PC-9 (cell line): ENCODE results near the gene GCK. TPM values are rescaled to one million over a fixed set of nuclear protein-coding genes. Genes with fewer than 3 reads are reported as not detected.

Experiments
- BruUV-seq: library from RNA; stranded (reverse); fragments of 400-500 nt; replicated peaks from 2 replicates; lab custom pipeline; 2021; lab: Mats Ljungman, UMichigan
- CTCF ChIA-PET: fragments of 300-600 bp; sonication (Branson Sonifier 250); formaldehyde crosslinking; loops from one replicate; lab custom pipeline; 2022; ENCODE audit warnings: antibody characterized with exemption; lab: Charles Lee
- POLR2A ChIA-PET: fragments of 300-600 bp; sonication (Branson Sonifier 250); formaldehyde crosslinking; loops from one replicate; lab custom pipeline; 2022; ENCODE audit warnings: antibody characterized with exemption; ENCODE audit not compliant: unreplicated experiment; lab: Charles Lee
- DNase-seq, 2 experiments: peaks; one replicate each; pipeline versions ENCODE4 v3.0.0 to v3.0.0-alpha.2; 2015 to 2022; ENCODE audit warnings: mixed read lengths in 1 of 2
- H2AFZ ChIP-seq: fragments of 200-600 bp; sonication (generic); 2 replicates; pipeline ENCODE4 v1.8.1; 2017; ENCODE audit warnings: antibody characterized with exemption
- H3F3A ChIP-seq: fragments of 200-600 bp; sonication (generic); 2 replicates; pipeline ENCODE4 v1.8.1; 2017; ENCODE audit warnings: antibody characterized with exemption, mild to moderate bottlenecking, low read depth; ENCODE audit not compliant: insufficient read depth
- H3K27ac ChIP-seq: fragments of 200-600 bp; sonication (generic); 2 replicates; pipeline ENCODE4 v1.6.1; 2016; ENCODE audit warnings: mixed run types
- H3K27me3 ChIP-seq: fragments of 200-600 bp; sonication (generic); 2 replicates; pipeline ENCODE4 v1.6.1; 2016; ENCODE audit warnings: low read depth, mixed run types; ENCODE audit not compliant: insufficient read depth
- H3K36me3 ChIP-seq: fragments of 200-600 bp; sonication (generic); 2 replicates; pipeline ENCODE4 v1.6.1; 2016; ENCODE audit warnings: low read depth, mixed run types
- H3K4me1 ChIP-seq: fragments of 200-600 bp; sonication (generic); replicated peaks from 2 replicates; pipeline ENCODE4 v1.6.1; 2016; ENCODE audit warnings: mixed run types; ENCODE audit not compliant: insufficient read depth
- H3K4me2 ChIP-seq: fragments of 200-600 bp; sonication (generic); 2 replicates; pipeline ENCODE4 v1.6.1; 2017; ENCODE audit warnings: mixed run types
- H3K4me3 ChIP-seq: fragments of 200-600 bp; sonication (generic); 2 replicates; pipeline ENCODE4 v1.6.1; 2016; ENCODE audit warnings: mixed run types
- H3K79me2 ChIP-seq: fragments of 200-600 bp; sonication (generic); 2 replicates; pipeline ENCODE4 v1.6.1; 2017; ENCODE audit warnings: low read depth, mixed run types
- H3K9me2 ChIP-seq: fragments of 200-600 bp; sonication (generic); 2 replicates; pipeline ENCODE4 v1.8.1; 2017; ENCODE audit warnings: mild to moderate bottlenecking; ENCODE audit not compliant: insufficient read depth
- H3K9me3 ChIP-seq: fragments of 200-600 bp; sonication (generic); 2 replicates; pipeline ENCODE4 v1.8.1; 2016; ENCODE audit warnings: low read depth; ENCODE audit not compliant: insufficient read depth
- H4K20me1 ChIP-seq: fragments of 200-600 bp; sonication (generic); 2 replicates; pipeline ENCODE4 v1.8.1; 2017; ENCODE audit not compliant: insufficient read depth
- CTCF ChIP-seq: fragments of 200-600 bp; sonication (generic); conservative IDR thresholded peaks from 2 replicates; pipeline ENCODE4 v1.6.1; 2017; ENCODE audit warnings: mixed run types, antibody characterized with exemption, mild to moderate bottlenecking, moderate library complexity
- EZH2 ChIP-seq: fragments of 200-600 bp; sonication (generic); IDR thresholded peaks from 2 replicates; pipeline ENCODE4 v1.8.0; 2017; ENCODE audit warnings: antibody characterized with exemption, low read depth
- intact Hi-C: fragments of 100-400 bp; cut with micrococcal nuclease; formaldehyde crosslinking; loops from one replicate; pipeline ENCODE4 v1.10.0; 2022; ENCODE audit not compliant: unreplicated experiment
- total RNA-seq: library from RNA; stranded (reverse); gene quantifications from 2 replicates; pipeline ENCODE4 v1.2.3, GENCODE V29; 2021

The GCK gene
- total RNA-seq, 1 experiment from 2014 or later = not detected

DNA sequence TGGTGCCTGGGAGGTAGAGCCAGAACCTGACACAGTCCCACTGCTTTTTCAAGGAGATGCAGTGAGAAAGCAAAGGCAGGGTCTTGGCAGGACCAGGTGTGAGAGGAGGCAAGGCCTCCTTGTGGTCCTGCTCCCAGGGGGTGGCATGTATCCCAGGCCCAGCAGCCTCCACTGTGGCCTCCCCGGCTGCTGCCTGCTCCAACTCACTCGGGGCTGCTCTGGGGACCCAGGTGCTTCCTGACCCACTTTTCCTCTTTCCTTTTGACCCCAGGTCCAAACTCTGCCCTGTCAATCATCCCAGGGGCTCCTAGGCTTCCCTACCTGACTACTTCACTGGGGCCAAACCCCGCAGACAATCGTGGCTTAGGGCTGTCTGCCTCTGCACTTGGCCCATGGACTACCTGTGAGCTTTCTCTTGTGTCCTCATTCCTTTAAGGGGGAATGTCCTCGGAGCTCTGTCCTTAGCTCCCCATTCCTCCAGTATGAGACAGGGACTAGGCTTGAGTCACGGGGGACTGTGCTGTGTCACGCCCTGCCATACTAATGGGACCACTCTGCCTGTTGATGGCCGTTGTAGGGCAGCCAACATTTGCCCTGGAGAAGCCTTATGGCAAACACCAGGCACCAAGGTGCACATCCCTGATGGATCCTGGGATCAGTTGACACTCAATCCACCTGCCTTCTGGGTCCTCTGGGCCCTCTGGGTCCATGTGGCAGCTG lies 86.2 kb downstream of the GCK start:
- intact Hi-C loops = no loop called here
- Histone ChIP-seq H3K79me2 (no peaks in the 10 kb centered on the region), H3K4me3 (no peak overlapping the region), H3K9me3 (no peaks in the 10 kb centered on the region), H2AFZ (no peak overlapping the region), H3K9me2 (no peaks in the 10 kb centered on the region), H3K4me1 (0 out of 2 replicates have a peak, but pooled peaks cover 7% of the 10 kb centered on the region), H4K20me1 (no peaks in the 10 kb centered on the region), H3K27ac (no peak overlapping the region), H3K4me2 (no peak overlapping the region), H3K27me3 (no peaks in the 10 kb centered on the region), H3F3A (peaks cover 5% of the 10 kb centered on the region; the same call in 1 of the 2 replicates), H3K36me3 (no peaks in the 10 kb centered on the region)
- TF ChIP-seq EZH2 = no peak
- no peak for TF ChIP-seq CTCF
- ChIA-PET CTCF (no interaction called here), POLR2A (no interaction called here)
- no peak for DNase-seq
- BruUV-seq = no TSS peak

DNA sequence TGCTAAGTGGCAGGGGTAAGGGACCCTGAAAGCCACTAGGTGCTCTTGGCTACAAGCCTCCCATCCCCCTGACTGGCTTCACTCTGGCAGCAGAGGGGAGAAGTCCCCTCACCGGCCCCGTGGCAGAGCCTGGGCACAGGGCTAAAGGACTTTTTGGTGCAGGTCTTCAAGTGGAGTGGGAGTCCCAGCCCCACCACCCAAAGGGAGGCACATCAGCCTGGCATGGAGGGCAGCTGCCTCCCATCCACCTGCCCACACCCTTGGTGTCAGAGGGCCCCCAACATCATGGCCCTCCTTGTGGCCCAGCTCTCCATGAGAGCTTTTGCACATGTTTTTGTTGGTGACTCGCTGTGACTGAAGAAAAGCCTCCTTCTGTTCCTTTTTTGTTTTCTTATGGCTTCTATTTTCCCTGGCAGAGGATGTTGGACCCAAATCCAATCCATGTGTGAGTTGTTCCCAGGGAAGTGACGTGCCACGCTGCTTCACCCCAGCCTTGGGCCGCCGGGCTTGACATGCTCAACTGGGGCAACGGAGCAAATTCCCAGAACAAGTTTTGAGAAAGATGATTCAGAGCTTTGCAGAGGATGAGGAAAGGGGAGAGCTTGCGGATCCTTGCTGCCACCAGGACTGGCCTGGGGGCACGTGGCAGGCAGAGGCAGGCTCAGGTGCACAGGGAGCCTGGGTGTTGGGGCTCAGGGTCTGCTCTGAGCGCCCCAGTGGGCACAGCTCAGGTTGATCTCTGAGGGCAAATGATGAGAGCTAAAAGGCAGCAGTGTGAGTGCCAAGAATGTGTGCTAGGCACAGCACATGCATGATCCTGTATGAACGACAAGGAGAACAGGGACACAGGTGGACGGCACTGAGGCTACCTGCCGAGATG lies 87.0 kb downstream of the GCK start:
- Histone ChIP-seq H3K27me3 (no peaks in the 10 kb centered on the region), H3K79me2 (no peaks in the 10 kb centered on the region), H3K4me2 (no peak overlapping the region), H3K36me3 (no peaks in the 10 kb centered on the region), H3F3A (peaks cover 5% of the 10 kb centered on the region; the same call in 1 of the 2 replicates), H4K20me1 (no peaks in the 10 kb centered on the region), H3K4me3 (no peak overlapping the region), H3K9me2 (no peaks in the 10 kb centered on the region), H3K9me3 (no peaks in the 10 kb centered on the region), H2AFZ (no peak overlapping the region), H3K27ac (no peak overlapping the region), H3K4me1 (0 out of 2 replicates have a peak, but pooled peaks cover 7% of the 10 kb centered on the region)
- ChIA-PET CTCF (no interaction called here), POLR2A (interaction anchor here (0.6 kb wide), 1 partner anchor 760 kb away, joined by 4 read pairs; no protein-coding TSS in a partner anchor)
- TF ChIP-seq CTCF (no peak), EZH2 (no peak)
- no peak for DNase-seq
- intact Hi-C loops = no loop called here
- no TSS peak for BruUV-seq

GRCh38 chr7:44101303-44101965 lies 87.8 kb downstream of the GCK start:
- BruUV-seq = no TSS peak
- H3K27me3 ChIP-seq = no peaks in the 10 kb centered on the region
- no peaks in the 10 kb centered on the region for H3K79me2 ChIP-seq
- no peak overlapping the region for H3K4me3 ChIP-seq
- no peaks in the 10 kb centered on the region for H4K20me1 ChIP-seq
- H3K27ac ChIP-seq = no peak overlapping the region
- H2AFZ ChIP-seq = no peak overlapping the region
- H3K4me1 ChIP-seq = 0 out of 2 replicates have a peak, but pooled peaks cover 7% of the 10 kb centered on the region
- POLR2A ChIA-PET = no interaction called here
- no peak for TF ChIP-seq EZH2
- no peak for TF ChIP-seq CTCF
- no peaks in the 10 kb centered on the region for H3K9me2 ChIP-seq
- no peak for DNase-seq
- H3K9me3 ChIP-seq = no peaks in the 10 kb centered on the region
- H3K4me2 ChIP-seq = no peak overlapping the region
- intact Hi-C loops = no loop called here
- H3F3A ChIP-seq = peaks cover 5% of the 10 kb centered on the region; the same call in 1 of the 2 replicates
- CTCF ChIA-PET = no interaction called here
- H3K36me3 ChIP-seq = no peaks in the 10 kb centered on the region
